GM19438 (cell line): ENCODE results near the gene DGAT2L6.
"Not testable (repeated sequence)": the region's sequence is repeated elsewhere in the genome, so short reads cannot be mapped to it uniquely, and the experiment has no call there.

Experiments used
- ATAC-seq: cut with Tn5 transposase; IDR thresholded peaks from one replicate; pipeline ENCODE4 v1.9.1; 2021; ENCODE audit warnings: low read depth; ENCODE audit not compliant: unreplicated experiment

The DGAT2L6 gene

GRCh38 chrX:70190225-70190624 lies 12.9 kb downstream of the DGAT2L6 start:
- no peak for ATAC-seq

- peak; percentile 89 for ATAC-seq
Measured at GRCh38 chrX:70196961-70197720, 19.9 kb downstream of the DGAT2L6 start.

- ATAC-seq, result no peak
Measured at GRCh38 chrX:70201732-70202131, 24.4 kb downstream of the DGAT2L6 start.

GRCh38 chrX:70208479-70208878 lies 31.2 kb downstream of the DGAT2L6 start:
- ATAC-seq, result no peak

GRCh38 chrX:70209570-70209969 lies 32.3 kb downstream of the DGAT2L6 start:
- ATAC-seq, result not testable (repeated sequence)

GRCh38 chrX:70219938-70220764 lies 42.9 kb downstream of the DGAT2L6 start:
- no peak for ATAC-seq

- no peak for ATAC-seq
Measured at GRCh38 chrX:70226048-70226447, 48.8 kb downstream of the DGAT2L6 start.

- no peak for ATAC-seq
Measured at GRCh38 chrX:70226687-70227086, 49.4 kb downstream of the DGAT2L6 start.

- ATAC-seq, result no peak
Measured at GRCh38 chrX:70231666-70232065, 54.4 kb downstream of the DGAT2L6 start.

- ATAC-seq, result no peak
Measured at GRCh38 chrX:70234355-70234754, 57.1 kb downstream of the DGAT2L6 start, which contains the start of gene AWAT1. TSS of gene AWAT1 (plus strand) at chrX:70234655. CDS start at chrX:70234696, 41 bp downstream.

GRCh38 chrX:70240751-70241150 lies 63.5 kb downstream of the DGAT2L6 start:
- no peak for ATAC-seq

GRCh38 chrX:70241501-70241900 lies 64.2 kb downstream of the DGAT2L6 start:
- no peak for ATAC-seq

GRCh38 chrX:70243601-70244000 lies 66.3 kb downstream of the DGAT2L6 start:
- ATAC-seq, result not testable (repeated sequence)

- no peak for ATAC-seq
Measured at GRCh38 chrX:70244881-70245280, 67.6 kb downstream of the DGAT2L6 start.

- ATAC-seq, result no peak
Measured at GRCh38 chrX:70247252-70247651, 70.0 kb downstream of the DGAT2L6 start.

GRCh38 chrX:70252491-70252890 lies 75.2 kb downstream of the DGAT2L6 start:
- ATAC-seq, result no peak

GRCh38 chrX:70253377-70254062 lies 76.2 kb downstream of the DGAT2L6 start:
- no peak for ATAC-seq

- no peak for ATAC-seq
Measured at GRCh38 chrX:70254063-70254400, 76.7 kb downstream of the DGAT2L6 start.

- no peak for ATAC-seq
Measured at GRCh38 chrX:70254909-70255308, 77.6 kb downstream of the DGAT2L6 start.
